HCT116 (cell line): ENCODE measurements around the gene E2F1. TPM values are rescaled to one million over a fixed set of nuclear protein-coding genes. Genes with fewer than 3 reads are reported as not detected.
"Not testable (repeated sequence)": the region's sequence is repeated elsewhere in the genome, so short reads cannot be mapped to it uniquely, and the experiment has no call there.

ENCODE experiments used
- ATAC-seq: fragments of 200-7000 bp; cut with Tn5 transposase; 2 replicates; pipeline ENCODE4 v1.9.1; 2020; ENCODE audit warnings: mild to moderate bottlenecking, moderate library complexity
- BruUV-seq: library from RNA; stranded (reverse); fragments of 400-500 nt; replicated peaks from 2 replicates; lab custom pipeline; 2021; lab: Mats Ljungman, UMichigan
- CTCF ChIA-PET: fragments of 300-600 bp; sonication (Branson Sonifier 250); formaldehyde crosslinking; loops from one replicate; lab custom pipeline; 2021; ENCODE audit warnings: antibody characterized with exemption; lab: Charles Lee
- POLR2A ChIA-PET: fragments of 300-600, 350-600 bp; sonication (Branson Sonifier 250); formaldehyde crosslinking; loops from one replicate; lab custom pipeline; 2021; ENCODE audit warnings: antibody characterized with exemption; lab: Charles Lee
- RAD21 ChIA-PET, 2 experiments: fragments of 300-600 bp; sonication (Branson Sonifier 250); formaldehyde crosslinking; loops; one replicate each; lab custom pipeline; 2023; ENCODE audit warnings: low total read pairs in 2 of 2; ENCODE audit not compliant: uncharacterized antibody in 2 of 2, unreplicated experiment in 2 of 2, low non-redundant PET in 1 of 2; lab: Charles Lee
- DNase-seq: peaks from one replicate; pipeline ENCODE4 v3.0.0-alpha.2; 2010; ENCODE audit warnings: low read depth, low spot score
- H2AFZ ChIP-seq: fragments of 200-600 bp; shearing (Covaris generic), sonication (generic); 2 replicates; pipeline ENCODE4 v1.6.1; 2017; ENCODE audit warnings: low read depth, mixed run types, mixed read lengths, antibody characterized with exemption, low read length; ENCODE audit not compliant: poor library complexity, severe bottlenecking
- H3K27ac ChIP-seq: 2 replicates; pipeline ENCODE4 v1.5.1; 2012; ENCODE audit warnings: low read depth, low read length
- H3K27me3 ChIP-seq: fragments of 200-600 bp; sonication (generic); 2 replicates; pipeline ENCODE4 v1.6.1; 2016; ENCODE audit warnings: mixed run types, low read length, mixed read lengths; ENCODE audit not compliant: insufficient read depth
- H3K36me3 ChIP-seq, 2 experiments: fragments of 200-500 bp in 1 of 2; fragments of 200-600 bp in 1 of 2; sonication (Bioruptor generic) in 1 of 2; sonication (generic) in 1 of 2; 2 replicates each; pipeline versions ENCODE4 v1.5.1 to v1.6.1; 2014 to 2016; ENCODE audit warnings: low read length in 2 of 2, inconsistent platforms in 1 of 2, mixed read lengths in 1 of 2, mixed run types in 1 of 2; ENCODE audit not compliant: insufficient read depth in 2 of 2, control insufficient read depth in 1 of 2
- H3K4me1 ChIP-seq, 2 experiments: fragments of 200-600 bp in 1 of 2; sonication (generic) in 1 of 2; 2 replicates each; pipeline versions ENCODE4 v1.5.1 to v1.6.1; 2012 to 2017; ENCODE audit warnings: low read length in 2 of 2, inconsistent platforms in 1 of 2, mild to moderate bottlenecking in 1 of 2, mixed read lengths in 1 of 2, mixed run types in 1 of 2, moderate library complexity in 1 of 2; ENCODE audit not compliant: insufficient read depth in 2 of 2, control insufficient read depth in 1 of 2
- H3K4me2 ChIP-seq: fragments of 200-600 bp; sonication (generic); 2 replicates; pipeline ENCODE4 v1.6.1; 2017; ENCODE audit warnings: mixed run types, low read length, mixed read lengths
- H3K4me3 ChIP-seq, 2 experiments: fragments of 200-600 bp in 1 of 2; sonication (generic) in 1 of 2; replicated peaks in 1 of 2; 2 replicates each; pipeline ENCODE4 v1.5.1; 2011 to 2016; ENCODE audit warnings: low read length in 2 of 2, control low read depth in 1 of 2, low read depth in 1 of 2, mild to moderate bottlenecking in 1 of 2, mixed read lengths in 1 of 2, mixed run types in 1 of 2
- H3K79me2 ChIP-seq: fragments of 200-600 bp; sonication (generic); 2 replicates; pipeline ENCODE4 v1.6.1; 2017; ENCODE audit warnings: mild to moderate bottlenecking, mixed run types, low read length, moderate library complexity, mixed read lengths; ENCODE audit not compliant: insufficient read depth
- H3K9ac ChIP-seq: fragments of 200-600 bp; sonication (generic); 2 replicates; pipeline ENCODE4 v1.6.1; 2016; ENCODE audit warnings: low read length, mixed read lengths
- H3K9me2 ChIP-seq: fragments of 200-600 bp; sonication (generic), shearing (Covaris generic); 2 replicates; pipeline ENCODE4 v1.6.1; 2017; ENCODE audit warnings: mixed run types, mild to moderate bottlenecking, moderate library complexity; ENCODE audit not compliant: insufficient read depth
- H3K9me3 ChIP-seq, 2 experiments: fragments of 200-500 bp in 1 of 2; fragments of 200-600 bp in 1 of 2; sonication (Bioruptor generic) in 1 of 2; sonication (generic) in 1 of 2; 2 replicates each; pipeline ENCODE4 v1.6.1; 2014 to 2017; ENCODE audit warnings: low read length in 2 of 2, mixed read lengths in 2 of 2, inconsistent platforms in 1 of 2, low read depth in 1 of 2, mild to moderate bottlenecking in 1 of 2, mixed run types in 1 of 2, moderate library complexity in 1 of 2; ENCODE audit not compliant: control insufficient read depth in 1 of 2, insufficient read depth in 1 of 2
- H4K20me1 ChIP-seq: fragments of 200-600 bp; sonication (generic), shearing (Covaris generic); 2 replicates; pipeline ENCODE4 v1.6.1; 2017; ENCODE audit warnings: mixed run types, mild to moderate bottlenecking, moderate library complexity; ENCODE audit not compliant: insufficient read depth
- CBX3 ChIP-seq: IDR thresholded peaks from 2 replicates; pipeline ENCODE4 v1.6.1; 2012; ENCODE audit warnings: low read depth
- CEBPB ChIP-seq: IDR thresholded peaks from 2 replicates; pipeline ENCODE4 v1.6.1; 2012; ENCODE audit warnings: low read depth
- ELF1 ChIP-seq: IDR thresholded peaks from 2 replicates; pipeline ENCODE4 v1.6.1; 2012; ENCODE audit warnings: low read depth, borderline replicate concordance
- FOSL1 ChIP-seq: IDR thresholded peaks from 2 replicates; pipeline ENCODE4 v1.6.1; 2012; ENCODE audit warnings: low read depth
- POLR2A ChIP-seq: IDR thresholded peaks from 2 replicates; pipeline ENCODE4 v1.7.0; 2011; ENCODE audit warnings: borderline replicate concordance; ENCODE audit not compliant: insufficient read depth, insufficient read length; ENCODE audit errors: extremely low read depth
- SIN3A ChIP-seq: IDR thresholded peaks from 2 replicates; pipeline ENCODE4 v1.6.1; 2012; ENCODE audit warnings: low read depth
- SP1 ChIP-seq: IDR thresholded peaks from 2 replicates; pipeline ENCODE4 v1.6.1; 2012; ENCODE audit warnings: low read depth
- intact Hi-C: fragments of 100-400 bp; cut with micrococcal nuclease; formaldehyde crosslinking; loops from 2 replicates; pipeline ENCODE4 v1.10.0; 2022
- total RNA-seq: library from RNA; stranded (reverse); gene quantifications from one replicate; pipeline ENCODE4 v1.2.1, GENCODE V29; 2021; ENCODE audit not compliant: unreplicated experiment
- TF ChIP-seq, protein P1 (sequence below), 3 experiments: fragments of 200-600 bp in 1 of 3; sonication (generic) in 1 of 3; IDR thresholded peaks in 2 of 3; conservative IDR thresholded peaks in 1 of 3; 2 replicates each; pipeline ENCODE4 v1.5.1; 2012 to 2017; ENCODE audit warnings: low read depth in 2 of 3, low read length in 2 of 3, antibody characterized with exemption in 1 of 3, borderline replicate concordance in 1 of 3, control low read depth in 1 of 3, mild to moderate bottlenecking in 1 of 3, mixed read lengths in 1 of 3, mixed run types in 1 of 3, moderate library complexity in 1 of 3; ENCODE audit not compliant: insufficient read depth in 1 of 3
- TF ChIP-seq, protein P2 (sequence below): IDR thresholded peaks from 2 replicates; pipeline ENCODE4 v1.6.1; 2012
- TF ChIP-seq, protein P3 (sequence below): IDR thresholded peaks from 2 replicates; pipeline ENCODE4 v1.6.1; 2011; ENCODE audit warnings: mild to moderate bottlenecking, low read length, moderate library complexity; ENCODE audit not compliant: insufficient replicate concordance; ENCODE audit errors: extremely low read depth

Gene E2F1
- total RNA-seq, 1 experiment from 2014 or later = 30.9 TPM

DNA sequence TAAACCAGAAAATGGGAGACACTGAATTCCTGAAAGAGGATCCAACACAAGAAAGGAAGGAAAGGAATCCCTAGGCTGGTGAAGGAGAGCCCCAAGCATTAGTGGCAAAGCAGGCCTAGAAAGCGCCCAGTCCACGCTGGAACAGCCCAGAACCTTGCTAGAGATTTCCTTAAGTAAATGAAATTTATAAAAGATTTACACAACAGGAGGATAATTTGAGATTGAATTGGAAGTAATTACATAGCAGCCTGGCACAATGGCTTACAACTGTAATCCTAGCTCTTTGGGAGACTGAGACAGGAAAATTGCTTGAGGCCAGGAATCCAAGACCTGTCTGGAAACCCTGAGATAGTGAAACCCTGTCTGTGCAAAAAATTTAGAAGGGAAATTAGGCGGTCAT lies 50.8 kb downstream of the E2F1 start:
- RAD21 ChIA-PET = no interaction called here
- DNase-seq (no peak), ATAC-seq (no peak)
- no peak overlapping the region for H3K27ac ChIP-seq
- H3K9me3 ChIP-seq = no peaks in the 10 kb centered on the region
- H3K4me3 ChIP-seq = no peak overlapping the region
- H4K20me1 ChIP-seq = no peaks in the 10 kb centered on the region
- H3K4me1 ChIP-seq = no peaks in the 10 kb centered on the region
- no peak overlapping the region for H3K9ac ChIP-seq
- TF ChIP-seq ELF1 = no peak
- TF ChIP-seq SP1 = no peak
- TF ChIP-seq, protein P1, sequence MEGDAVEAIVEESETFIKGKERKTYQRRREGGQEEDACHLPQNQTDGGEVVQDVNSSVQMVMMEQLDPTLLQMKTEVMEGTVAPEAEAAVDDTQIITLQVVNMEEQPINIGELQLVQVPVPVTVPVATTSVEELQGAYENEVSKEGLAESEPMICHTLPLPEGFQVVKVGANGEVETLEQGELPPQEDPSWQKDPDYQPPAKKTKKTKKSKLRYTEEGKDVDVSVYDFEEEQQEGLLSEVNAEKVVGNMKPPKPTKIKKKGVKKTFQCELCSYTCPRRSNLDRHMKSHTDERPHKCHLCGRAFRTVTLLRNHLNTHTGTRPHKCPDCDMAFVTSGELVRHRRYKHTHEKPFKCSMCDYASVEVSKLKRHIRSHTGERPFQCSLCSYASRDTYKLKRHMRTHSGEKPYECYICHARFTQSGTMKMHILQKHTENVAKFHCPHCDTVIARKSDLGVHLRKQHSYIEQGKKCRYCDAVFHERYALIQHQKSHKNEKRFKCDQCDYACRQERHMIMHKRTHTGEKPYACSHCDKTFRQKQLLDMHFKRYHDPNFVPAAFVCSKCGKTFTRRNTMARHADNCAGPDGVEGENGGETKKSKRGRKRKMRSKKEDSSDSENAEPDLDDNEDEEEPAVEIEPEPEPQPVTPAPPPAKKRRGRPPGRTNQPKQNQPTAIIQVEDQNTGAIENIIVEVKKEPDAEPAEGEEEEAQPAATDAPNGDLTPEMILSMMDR (IDR thresholded peaks at IDR 0.05 in 2 of 3, conservative IDR thresholded peaks at IDR 0.05 in 1 of 3; ENCODE audit: borderline replicate concordance in 1 of 3, insufficient read depth in 1 of 3, low read depth in 2 of 3, low read length in 2 of 3) = no peak
- TF ChIP-seq, protein P2, sequence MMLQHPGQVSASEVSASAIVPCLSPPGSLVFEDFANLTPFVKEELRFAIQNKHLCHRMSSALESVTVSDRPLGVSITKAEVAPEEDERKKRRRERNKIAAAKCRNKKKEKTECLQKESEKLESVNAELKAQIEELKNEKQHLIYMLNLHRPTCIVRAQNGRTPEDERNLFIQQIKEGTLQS = no peak
- TF ChIP-seq CEBPB = no peak
- TF ChIP-seq FOSL1 = no peak
- TF ChIP-seq, protein P3, sequence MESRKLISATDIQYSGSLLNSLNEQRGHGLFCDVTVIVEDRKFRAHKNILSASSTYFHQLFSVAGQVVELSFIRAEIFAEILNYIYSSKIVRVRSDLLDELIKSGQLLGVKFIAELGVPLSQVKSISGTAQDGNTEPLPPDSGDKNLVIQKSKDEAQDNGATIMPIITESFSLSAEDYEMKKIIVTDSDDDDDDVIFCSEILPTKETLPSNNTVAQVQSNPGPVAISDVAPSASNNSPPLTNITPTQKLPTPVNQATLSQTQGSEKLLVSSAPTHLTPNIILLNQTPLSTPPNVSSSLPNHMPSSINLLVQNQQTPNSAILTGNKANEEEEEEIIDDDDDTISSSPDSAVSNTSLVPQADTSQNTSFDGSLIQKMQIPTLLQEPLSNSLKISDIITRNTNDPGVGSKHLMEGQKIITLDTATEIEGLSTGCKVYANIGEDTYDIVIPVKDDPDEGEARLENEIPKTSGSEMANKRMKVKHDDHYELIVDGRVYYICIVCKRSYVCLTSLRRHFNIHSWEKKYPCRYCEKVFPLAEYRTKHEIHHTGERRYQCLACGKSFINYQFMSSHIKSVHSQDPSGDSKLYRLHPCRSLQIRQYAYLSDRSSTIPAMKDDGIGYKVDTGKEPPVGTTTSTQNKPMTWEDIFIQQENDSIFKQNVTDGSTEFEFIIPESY = no peak
- no peak for TF ChIP-seq POLR2A
- TF ChIP-seq SIN3A = no peak
- no peak for TF ChIP-seq CBX3
- TF ChIP-seq, all 23 proteins: peak for 0
- CTCF ChIA-PET = interaction anchor here (0.7 kb wide), 1 partner anchor 1560 kb away, joined by 4 read pairs; no protein-coding TSS in a partner anchor
- H2AFZ ChIP-seq = no peak overlapping the region
- H3K79me2 ChIP-seq = no peaks in the 10 kb centered on the region
- no peaks in the 10 kb centered on the region; a peak in 1 of 4 replicates for H3K36me3 ChIP-seq
- BruUV-seq = no TSS peak
- H3K9me2 ChIP-seq = no peaks in the 10 kb centered on the region
- no peaks in the 10 kb centered on the region for H3K27me3 ChIP-seq
- no peak overlapping the region for H3K4me2 ChIP-seq
- POLR2A ChIA-PET = no interaction called here
- intact Hi-C loops = no loop called here

DNA sequence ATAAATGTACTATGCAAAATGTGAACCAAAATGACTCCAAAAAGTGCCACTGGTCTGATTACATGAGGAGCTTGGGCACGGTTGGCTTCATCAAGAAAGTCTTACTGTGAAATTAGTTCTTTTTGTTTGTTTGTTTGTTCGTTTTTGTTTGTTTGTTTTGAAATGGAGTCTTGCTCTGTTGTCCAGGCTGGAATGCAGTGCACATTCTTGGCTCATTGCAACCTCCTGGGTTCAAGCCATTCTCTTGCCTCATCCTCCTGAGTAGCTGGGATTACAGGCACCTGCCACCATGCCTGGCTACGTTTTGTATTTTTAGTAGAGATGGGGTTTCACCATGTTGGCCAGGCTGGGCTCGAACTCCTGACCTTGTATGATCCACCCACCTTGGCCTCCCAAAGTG lies 54.3 kb downstream of the E2F1 start:
- H3K36me3 ChIP-seq, H3K27me3 ChIP-seq, ATAC-seq, RAD21 ChIA-PET, H2AFZ ChIP-seq, H3K4me1 ChIP-seq, H3K4me3 ChIP-seq, H3K9me2 ChIP-seq, BruUV-seq, H3K79me2 ChIP-seq, POLR2A ChIA-PET, H3K9ac ChIP-seq, H3K9me3 ChIP-seq, DNase-seq, H3K4me2 ChIP-seq, H4K20me1 ChIP-seq, CTCF ChIA-PET, intact Hi-C loops, H3K27ac ChIP-seq: not testable (repeated sequence)
